ENCODE measurements around the gene C2orf76.

C2orf76 gene

GRCh38 chr2:119276864-119277263 is 89.8 kb downstream of the C2orf76 start:
- TF ChIP-seq ZFX (IDR thresholded peaks at IDR 0.05) (no peak), CTCF (conservative IDR thresholded peaks at IDR 0.05) (no peak)
- H3K27ac ChIP-seq = no peak overlapping the region

GRCh38 chr2:119267604-119268003 is 99.0 kb downstream of the C2orf76 start:
- H3K27ac ChIP-seq = no peak overlapping the region
- TF ChIP-seq ZFX (IDR thresholded peaks at IDR 0.05) (no peak), CTCF (conservative IDR thresholded peaks at IDR 0.05) (no peak)

- TF ChIP-seq CTCF (conservative IDR thresholded peaks at IDR 0.05) (no peak), ZFX (IDR thresholded peaks at IDR 0.05) (no peak)
- H3K27ac ChIP-seq = no peak overlapping the region
These were observed 100.5 kb downstream of the C2orf76 start for GRCh38 chr2:119266091-119266589.

- TF ChIP-seq ZFX (IDR thresholded peaks at IDR 0.05) (no peak), CTCF (conservative IDR thresholded peaks at IDR 0.05) (no peak)
- no peak overlapping the region for H3K27ac ChIP-seq
These were observed 101.0 kb downstream of the C2orf76 start for GRCh38 chr2:119265693-119266066.

GRCh38 chr2:119264781-119265692 is 101.6 kb downstream of the C2orf76 start:
- no peak for TF ChIP-seq ZFX (IDR thresholded peaks at IDR 0.05)
- peak; percentile 87 for TF ChIP-seq CTCF (conservative IDR thresholded peaks at IDR 0.05)
- H3K27ac ChIP-seq = no peak overlapping the region

- no peak overlapping the region for H3K27ac ChIP-seq
- TF ChIP-seq CTCF (conservative IDR thresholded peaks at IDR 0.05) (no peak), ZFX (IDR thresholded peaks at IDR 0.05) (no peak)
These were observed 103.0 kb downstream of the C2orf76 start for GRCh38 chr2:119263656-119264055.

GRCh38 chr2:119263025-119263424 is 103.6 kb downstream of the C2orf76 start:
- TF ChIP-seq ZFX (IDR thresholded peaks at IDR 0.05) = no peak
- TF ChIP-seq CTCF (conservative IDR thresholded peaks at IDR 0.05) = no peak
- no peak overlapping the region for H3K27ac ChIP-seq

Data from C4-2B (cell line).